Testis (tissue), 3 donors: ENCODE data around the gene EAF1. TPM values are rescaled to one million over a fixed set of nuclear protein-coding genes. Genes with fewer than 3 reads are reported as not detected.

ENCODE experiments used
- DNase-seq: peaks from one replicate; pipeline ENCODE4 v3.0.0-alpha.2; 2019
- H3K27ac ChIP-seq, 2 donors: fragments of 200-600 bp; sonication (generic); one replicate each; pipeline ENCODE4 v1.5.1; 2019
- H3K27me3 ChIP-seq: fragments of 200-600 bp; sonication (generic); one replicate; pipeline ENCODE4 v1.5.1; 2019
- H3K36me3 ChIP-seq: fragments of 200-600 bp; sonication (generic); one replicate; pipeline ENCODE4 v1.5.1; 2017; ENCODE audit warnings: low read depth; ENCODE audit errors: missing control alignments
- H3K4me1 ChIP-seq: fragments of 200-600 bp; sonication (generic); one replicate; pipeline ENCODE4 v1.5.1; 2019
- H3K4me3 ChIP-seq, 2 donors: fragments of 200-600 bp; sonication (generic); one replicate each; pipeline ENCODE4 v1.5.1; 2017 to 2019
- H3K9me3 ChIP-seq: fragments of 200-600 bp; sonication (generic); one replicate; pipeline ENCODE4 v1.5.1; 2017
- CTCF ChIP-seq, 3 experiments: fragments of 450-650 bp in 2 of 3; fragments of 200-600 bp in 1 of 3; sonication (generic) in 1 of 3; IDR thresholded peaks; one replicate each; pipeline ENCODE4 v1.5.1; 2016 to 2019; ENCODE audit warnings: antibody characterized with exemption in 3 of 3, mild to moderate bottlenecking in 2 of 3, moderate library complexity in 1 of 3
- POLR2A ChIP-seq: fragments of 450-650 bp; IDR thresholded peaks from one replicate; pipeline ENCODE4 v1.6.1; 2017; ENCODE audit warnings: antibody characterized with exemption, mild to moderate bottlenecking, moderate library complexity
- WGBS, 2 donors: methylation state at CpG; one replicate each; pipeline ENCODE4 v1.1.5; 2018; 5-methylcytosine and 5-hydroxymethylcytosine counted together
- intact Hi-C: fragments of 100-400 bp; cut with DNase I; formaldehyde crosslinking; loops from one replicate; pipeline ENCODE4 v1.15.1; 2023; ENCODE audit warnings: low total_unique reads
- polyA plus RNA-seq: library from polyadenylated mRNA; stranded (reverse); fragments of 350-450 nt; fragmentation: Illumina TruSeq; extraction: RNeasy Lipid Tissue Mini Kit (QIAGEN cat#74804); gene quantifications from one replicate; pipeline ENCODE4 v1.2.3, GENCODE V29; 2014; ENCODE audit warnings: low read depth, low replicate concordance; ENCODE audit not compliant: insufficient read depth
- total RNA-seq, 2 donors: library from RNA; depleted of rRNA; stranded (reverse); fragments of >200 nt; gene quantifications; one replicate each; pipeline ENCODE4 v1.2.3, GENCODE V29; 2016

The EAF1 gene
- total and polyA plus RNA-seq, 3 donors from 2014 or later, result 25.5 to 33.4 (median 28.5) TPM

DNA sequence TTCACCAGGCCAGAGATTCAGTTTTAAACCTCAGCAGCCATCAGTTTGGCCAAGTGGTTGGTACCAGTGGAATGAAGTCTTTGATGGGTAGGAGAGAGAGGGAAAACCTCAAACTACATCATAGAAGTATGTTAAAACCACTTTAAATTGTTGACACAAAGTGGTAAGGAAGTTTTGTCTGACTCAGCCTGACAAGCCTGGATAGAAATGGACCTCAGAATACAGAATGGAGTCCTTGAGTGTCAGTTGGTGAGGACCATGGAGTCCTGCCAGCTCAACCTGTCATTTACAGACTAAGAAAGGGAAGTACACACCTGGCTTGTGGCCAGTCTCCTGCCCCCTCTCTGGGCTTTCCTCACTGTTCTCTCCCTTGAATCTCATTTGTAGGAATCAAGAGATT is 12.1 kb downstream of the EAF1 start:
- DNase-seq, result no peak
- Histone ChIP-seq H3K4me3 (no peak overlapping the region), H3K36me3 (no peaks in the 10 kb centered on the region), H3K4me1 (no peaks in the 10 kb centered on the region), H3K9me3 (no peaks in the 10 kb centered on the region), H3K27me3 (no peaks in the 10 kb centered on the region), H3K27ac (no peak overlapping the region)
- intact Hi-C loops, result no loop called here
- no peak for TF ChIP-seq CTCF (IDR thresholded peaks at IDR 0.05)
- no peak for TF ChIP-seq POLR2A

GRCh38 chr3:15440891-15441290 is 13.5 kb downstream of the EAF1 start:
- no peaks in the 10 kb centered on the region for H3K4me1 ChIP-seq
- TF ChIP-seq POLR2A (no peak), CTCF (IDR thresholded peaks at IDR 0.05) (no peak)
- H3K4me3 ChIP-seq, result no peak overlapping the region
- WGBS, 2 donors, result 67 to 79% methylated on average over 4 of the region's 4 CpGs
- H3K27ac ChIP-seq, result no peak overlapping the region
- no peaks in the 10 kb centered on the region for H3K27me3 ChIP-seq
- DNase-seq, result peak; percentile 7
- intact Hi-C loops, result no loop called here
- no peaks in the 10 kb centered on the region for H3K9me3 ChIP-seq
- no peaks in the 10 kb centered on the region for H3K36me3 ChIP-seq

- H3K27ac ChIP-seq, result no peak overlapping the region
- no peak overlapping the region for H3K4me3 ChIP-seq
- peak; percentile 6 for DNase-seq
- no peaks in the 10 kb centered on the region for H3K36me3 ChIP-seq
- TF ChIP-seq CTCF (IDR thresholded peaks at IDR 0.05) (no peak), POLR2A (no peak)
- no peaks in the 10 kb centered on the region for H3K9me3 ChIP-seq
- H3K4me1 ChIP-seq, result no peaks in the 10 kb centered on the region
- H3K27me3 ChIP-seq, result no peaks in the 10 kb centered on the region
- WGBS, 2 donors, result 87 to 90% methylated on average over 4 of the region's 4 CpGs
- intact Hi-C loops, result no loop called here
Observed at GRCh38 chr3:15443826-15444524, 16.6 kb downstream of the EAF1 start.

DNA sequence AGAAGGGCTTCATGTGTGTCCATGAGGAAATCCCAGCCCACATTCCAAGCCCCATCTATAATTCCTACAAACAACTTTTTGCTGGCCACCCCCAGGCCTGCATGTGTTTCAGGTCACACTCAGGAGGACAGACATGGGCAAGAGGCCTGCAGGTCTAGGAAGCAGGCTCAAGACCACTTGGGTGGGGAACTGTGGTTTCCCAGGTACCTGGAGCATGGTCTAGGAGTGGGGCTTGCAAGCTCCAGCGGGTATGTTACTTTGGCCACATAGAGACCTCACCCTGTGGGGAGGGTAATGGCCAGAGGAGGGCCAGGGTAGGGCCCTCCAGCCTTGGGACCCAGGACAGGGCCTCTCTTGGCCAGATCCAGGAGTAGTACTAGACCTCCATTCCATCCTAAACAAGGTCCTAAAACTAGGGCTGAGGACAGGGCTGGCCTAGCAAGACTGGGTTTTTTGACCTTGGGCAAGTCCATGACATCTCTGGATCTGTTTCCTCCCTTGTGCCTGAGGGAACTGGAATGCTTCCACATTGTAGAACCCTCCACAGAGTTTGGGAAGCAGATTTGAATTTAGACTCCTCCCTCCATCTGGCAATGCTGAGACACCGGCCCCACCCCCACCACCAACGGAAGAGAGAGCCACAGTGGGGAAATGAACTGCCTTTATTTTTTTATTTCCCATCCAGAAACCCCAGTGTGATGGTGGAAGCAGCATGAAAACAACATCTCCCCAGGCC is 22.3 kb downstream of the EAF1 start:
- Histone ChIP-seq H3K27me3 (no peaks in the 10 kb centered on the region), H3K4me3 (no peak overlapping the region), H3K36me3 (no peaks in the 10 kb centered on the region), H3K9me3 (no peaks in the 10 kb centered on the region), H3K4me1 (no peaks in the 10 kb centered on the region), H3K27ac (no peak overlapping the region)
- no peak for TF ChIP-seq CTCF (IDR thresholded peaks at IDR 0.05)
- WGBS, 2 donors, result 89 to 94% methylated on average over 3 of the region's 3 CpGs
- no peak for DNase-seq
- intact Hi-C loops, result no loop called here
